NCI-H774 (cell line): ENCODE results near the gene MRM3.
"Not testable (repeated sequence)": the region's sequence is repeated elsewhere in the genome, so short reads cannot be mapped to it uniquely, and the experiment has no call there.

ENCODE experiments used
- DNase-seq: peaks from one replicate; lab custom pipeline; 2025; lab: John Stamatoyannopoulos, UW

The MRM3 gene

GRCh38 chr17:825216-825615, 43.1 kb downstream of the MRM3 start:
- no peak for DNase-seq

DNA sequence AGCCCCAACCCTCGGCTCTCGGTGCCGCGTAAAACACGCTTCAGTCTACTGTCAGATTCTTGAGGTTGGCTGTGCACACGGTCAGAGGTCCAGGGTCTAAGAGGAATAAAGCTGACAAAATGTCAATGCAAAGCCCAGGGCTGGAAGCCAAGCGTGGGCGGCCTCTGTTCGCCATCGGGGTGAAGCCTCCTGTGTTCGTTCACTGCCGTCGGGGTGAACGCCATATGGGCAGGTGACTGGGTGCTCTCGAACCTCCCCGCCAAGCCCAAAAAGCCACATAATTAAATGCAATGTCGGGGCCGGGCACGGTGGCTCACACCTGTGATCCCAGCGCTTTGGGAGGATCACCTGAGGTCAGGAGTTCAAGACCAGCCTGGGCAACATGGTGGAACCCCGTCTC, 44.6 kb downstream of the MRM3 start:
- DNase-seq: no peak

DNA sequence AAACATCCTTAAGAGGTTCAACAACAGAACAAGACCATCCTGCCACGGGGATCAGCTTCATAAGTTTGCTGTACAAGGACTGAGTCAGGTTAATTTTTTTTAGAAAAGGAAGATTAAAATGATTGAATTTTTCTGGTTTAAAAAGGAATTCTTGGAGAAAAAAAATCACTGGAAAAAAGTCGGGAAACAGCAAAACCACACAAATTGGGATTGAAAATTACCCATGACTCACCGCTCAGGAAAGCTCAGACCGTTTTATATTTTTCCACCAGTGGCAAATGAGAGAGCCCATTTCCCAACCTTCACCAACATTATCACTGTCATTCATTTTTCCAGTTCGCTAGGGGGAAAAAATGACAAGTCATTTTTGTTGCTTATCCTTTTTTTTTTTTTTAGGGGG, 46.6 kb downstream of the MRM3 start:
- no peak for DNase-seq

DNA sequence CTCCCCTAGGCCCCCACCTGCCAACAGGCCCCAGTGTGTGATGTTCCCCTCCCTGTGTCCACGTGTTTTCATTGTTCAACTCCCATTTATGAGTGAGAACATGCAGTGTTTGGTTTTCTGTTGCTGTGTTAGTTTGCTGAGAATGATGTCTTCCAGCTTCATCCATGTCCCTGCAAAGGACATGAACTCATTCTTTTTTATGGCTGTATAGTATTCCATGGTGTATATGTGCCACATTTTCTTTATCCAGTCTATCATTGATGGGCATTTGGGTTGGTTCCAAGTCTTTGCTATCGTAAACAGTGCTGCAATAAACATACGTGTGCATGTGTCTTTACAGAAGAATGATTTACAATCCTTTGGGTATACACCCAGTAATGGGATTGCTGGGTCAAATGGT, 47.5 kb downstream of the MRM3 start:
- DNase-seq: not testable (repeated sequence)

DNA sequence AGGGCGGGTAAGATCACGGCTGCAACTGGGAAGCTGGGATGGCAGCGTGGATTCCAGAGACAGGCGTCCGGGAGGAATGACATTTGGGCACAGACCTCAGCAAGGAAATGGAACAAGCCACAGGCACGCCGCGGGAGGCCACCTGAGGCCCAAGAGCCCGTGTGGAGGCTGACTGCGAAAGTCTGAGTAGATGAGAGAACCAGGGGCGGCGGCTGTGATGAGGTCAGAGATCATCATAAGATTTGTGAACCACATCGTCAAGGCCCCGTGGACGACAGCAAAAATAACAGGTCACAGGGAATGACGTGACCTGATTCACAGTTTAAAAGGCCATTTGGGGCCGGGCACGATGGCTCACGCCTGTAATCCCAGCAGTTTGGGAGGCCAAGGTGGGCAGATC, 48.2 kb downstream of the MRM3 start:
- no peak for DNase-seq

DNA sequence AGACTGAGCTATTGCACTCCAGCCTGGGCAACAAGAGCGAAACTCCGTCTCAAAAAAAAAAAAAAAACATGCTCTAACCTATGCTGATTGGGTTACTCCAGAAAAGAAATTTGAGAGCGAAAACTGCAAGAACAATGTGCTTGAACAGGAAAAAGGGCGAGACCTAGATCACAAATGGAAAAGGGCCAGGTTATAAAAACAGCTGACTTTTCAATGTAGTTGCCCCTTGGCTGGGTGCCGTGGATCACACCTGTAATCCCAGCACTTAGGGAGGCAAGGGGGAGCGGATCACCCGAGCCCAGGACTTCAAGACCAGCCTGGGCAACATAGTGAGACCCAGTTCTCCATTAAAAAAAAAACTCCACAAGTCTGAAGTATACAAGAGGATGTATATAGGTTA, 48.8 kb downstream of the MRM3 start:
- no peak for DNase-seq

DNA sequence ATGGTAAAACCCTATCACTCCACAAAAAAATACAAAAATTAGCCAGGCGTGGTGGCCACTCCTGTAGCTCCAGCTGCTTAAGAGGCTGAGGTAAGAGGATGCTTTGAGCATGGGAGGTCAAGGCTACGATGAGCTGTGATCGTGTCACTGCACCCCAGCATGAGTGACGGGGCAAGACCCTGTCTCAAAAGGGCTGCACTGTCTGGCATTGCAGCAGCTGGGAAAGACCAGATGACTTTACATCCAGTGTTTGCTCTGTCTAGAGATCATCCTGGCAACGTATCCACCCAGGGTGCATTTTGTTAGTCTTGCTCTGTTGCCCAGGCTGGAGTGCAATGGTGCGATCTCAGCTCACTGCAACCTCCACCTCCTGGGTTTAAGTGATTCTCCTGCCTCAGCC, 52.0 kb downstream of the MRM3 start:
- no peak for DNase-seq

DNA sequence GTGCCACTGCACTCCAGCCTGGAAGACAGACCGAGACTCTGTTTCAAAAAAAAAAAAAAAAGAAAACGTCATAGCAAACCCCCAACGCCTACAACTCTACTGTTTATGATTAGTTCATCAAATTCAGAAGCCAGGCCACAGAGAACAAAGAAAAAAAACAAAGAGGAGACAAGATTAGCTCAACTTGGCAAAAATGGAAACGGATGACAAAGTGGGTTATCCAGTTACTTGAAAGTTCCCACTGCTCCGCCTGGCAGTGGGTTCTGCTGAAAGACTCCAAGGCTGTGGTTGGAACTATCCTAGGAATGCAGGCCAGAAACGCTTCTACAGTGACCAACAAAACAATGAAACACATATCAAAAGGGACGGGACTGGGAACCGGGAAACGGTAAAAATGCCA, 53.1 kb downstream of the MRM3 start:
- DNase-seq: no peak

DNA sequence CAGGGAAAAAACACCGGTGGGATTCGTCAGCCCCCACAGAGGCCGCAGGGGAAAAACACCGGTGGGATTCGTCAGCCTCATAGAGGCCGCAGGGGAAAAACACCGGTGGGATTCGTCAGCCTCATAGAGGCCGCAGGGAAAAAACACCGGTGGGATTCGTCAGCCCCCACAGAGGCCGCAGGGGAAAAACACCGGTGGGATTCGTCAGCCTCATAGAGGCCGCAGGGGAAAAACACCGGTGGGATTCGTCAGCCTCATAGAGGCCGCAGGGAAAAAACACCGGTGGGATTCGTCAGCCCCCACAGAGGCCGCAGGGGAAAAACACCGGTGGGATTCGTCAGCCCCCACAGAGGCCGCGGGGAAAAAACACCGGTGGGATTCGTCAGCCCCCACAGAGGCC, 53.6 kb downstream of the MRM3 start:
- DNase-seq: not testable (repeated sequence)

GRCh38 chr17:836151-836550, 54.0 kb downstream of the MRM3 start:
- DNase-seq: no peak

- no peak for DNase-seq
Measured at GRCh38 chr17:838486-838885, 56.3 kb downstream of the MRM3 start.

GRCh38 chr17:841313-841712, 59.2 kb downstream of the MRM3 start:
- DNase-seq: no peak
